Measurements from ENCODE around the gene KLHL17.
A peak's percentile ranks its signal among the peaks of the same experiment; 100 is the strongest.
"Not testable (repeated sequence)": the region's sequence is repeated elsewhere in the genome, so short reads cannot be mapped to it uniquely, and the experiment has no call there.

KLHL17 gene

GRCh38 chr1:937521-937920 lies 22.9 kb upstream of the KLHL17 start:
- no peak for DNase-seq

- DNase-seq = no peak
Observed at GRCh38 chr1:938088-938683, 22.2 kb upstream of the KLHL17 start.

- no peak for DNase-seq
Observed at GRCh38 chr1:938711-939489, 21.5 kb upstream of the KLHL17 start.

GRCh38 chr1:939511-940106 lies 20.8 kb upstream of the KLHL17 start:
- no peak for DNase-seq

- peak; percentile 85 for DNase-seq
Observed at GRCh38 chr1:940107-941014, 20.0 kb upstream of the KLHL17 start.

- no peak for DNase-seq
Observed at GRCh38 chr1:941015-941587, 19.3 kb upstream of the KLHL17 start.

- DNase-seq = peak; percentile 93
Observed at GRCh38 chr1:941588-942383, 18.6 kb upstream of the KLHL17 start.

- DNase-seq = no peak
Observed at GRCh38 chr1:942411-942821, 18.0 kb upstream of the KLHL17 start.

GRCh38 chr1:942864-943533 lies 17.4 kb upstream of the KLHL17 start:
- peak; percentile 88 for DNase-seq

- no peak for DNase-seq
Observed at GRCh38 chr1:943545-944340, 16.6 kb upstream of the KLHL17 start.

GRCh38 chr1:944341-945325 lies 15.8 kb upstream of the KLHL17 start:
- peak; percentile 82 for DNase-seq

- no peak for DNase-seq
Observed at GRCh38 chr1:945688-946556, 14.5 kb upstream of the KLHL17 start.

- not testable (repeated sequence) for DNase-seq
Observed at GRCh38 chr1:946811-947210, 13.6 kb upstream of the KLHL17 start.

GRCh38 chr1:947958-948357 lies 12.4 kb upstream of the KLHL17 start:
- no peak for DNase-seq

- no peak for DNase-seq
Observed at GRCh38 chr1:950268-950667, 10.1 kb upstream of the KLHL17 start.

- DNase-seq = no peak
Observed at GRCh38 chr1:950881-951280, 9.5 kb upstream of the KLHL17 start.

GRCh38 chr1:951364-951763 lies 9.0 kb upstream of the KLHL17 start:
- no peak for DNase-seq

- DNase-seq = no peak
Observed at GRCh38 chr1:952201-952600, 8.2 kb upstream of the KLHL17 start.
